PC-9 (cell line): Measurements from ENCODE around the gene BAHD1. TPM values are rescaled to one million over a fixed set of nuclear protein-coding genes. Genes with fewer than 3 reads are reported as not detected.

ENCODE experiments used
- BruUV-seq: library from RNA; stranded (reverse); fragments of 400-500 nt; replicated peaks from 2 replicates; lab custom pipeline; 2021; lab: Mats Ljungman, UMichigan
- CTCF ChIA-PET: fragments of 300-600 bp; sonication (Branson Sonifier 250); formaldehyde crosslinking; loops from one replicate; lab custom pipeline; 2022; ENCODE audit warnings: antibody characterized with exemption; lab: Charles Lee
- POLR2A ChIA-PET: fragments of 300-600 bp; sonication (Branson Sonifier 250); formaldehyde crosslinking; loops from one replicate; lab custom pipeline; 2022; ENCODE audit warnings: antibody characterized with exemption; ENCODE audit not compliant: unreplicated experiment; lab: Charles Lee
- DNase-seq, 2 experiments: peaks; one replicate each; pipeline versions ENCODE4 v3.0.0 to v3.0.0-alpha.2; 2015 to 2022; ENCODE audit warnings: mixed read lengths in 1 of 2
- H2AFZ ChIP-seq: fragments of 200-600 bp; sonication (generic); 2 replicates; pipeline ENCODE4 v1.8.1; 2017; ENCODE audit warnings: antibody characterized with exemption
- H3F3A ChIP-seq: fragments of 200-600 bp; sonication (generic); 2 replicates; pipeline ENCODE4 v1.8.1; 2017; ENCODE audit warnings: antibody characterized with exemption, mild to moderate bottlenecking, low read depth; ENCODE audit not compliant: insufficient read depth
- H3K27ac ChIP-seq: fragments of 200-600 bp; sonication (generic); 2 replicates; pipeline ENCODE4 v1.6.1; 2016; ENCODE audit warnings: mixed run types
- H3K27me3 ChIP-seq: fragments of 200-600 bp; sonication (generic); 2 replicates; pipeline ENCODE4 v1.6.1; 2016; ENCODE audit warnings: low read depth, mixed run types; ENCODE audit not compliant: insufficient read depth
- H3K36me3 ChIP-seq: fragments of 200-600 bp; sonication (generic); 2 replicates; pipeline ENCODE4 v1.6.1; 2016; ENCODE audit warnings: low read depth, mixed run types
- H3K4me1 ChIP-seq: fragments of 200-600 bp; sonication (generic); replicated peaks from 2 replicates; pipeline ENCODE4 v1.6.1; 2016; ENCODE audit warnings: mixed run types; ENCODE audit not compliant: insufficient read depth
- H3K4me2 ChIP-seq: fragments of 200-600 bp; sonication (generic); 2 replicates; pipeline ENCODE4 v1.6.1; 2017; ENCODE audit warnings: mixed run types
- H3K4me3 ChIP-seq: fragments of 200-600 bp; sonication (generic); 2 replicates; pipeline ENCODE4 v1.6.1; 2016; ENCODE audit warnings: mixed run types
- H3K79me2 ChIP-seq: fragments of 200-600 bp; sonication (generic); 2 replicates; pipeline ENCODE4 v1.6.1; 2017; ENCODE audit warnings: low read depth, mixed run types
- H3K9me2 ChIP-seq: fragments of 200-600 bp; sonication (generic); 2 replicates; pipeline ENCODE4 v1.8.1; 2017; ENCODE audit warnings: mild to moderate bottlenecking; ENCODE audit not compliant: insufficient read depth
- H3K9me3 ChIP-seq: fragments of 200-600 bp; sonication (generic); 2 replicates; pipeline ENCODE4 v1.8.1; 2016; ENCODE audit warnings: low read depth; ENCODE audit not compliant: insufficient read depth
- H4K20me1 ChIP-seq: fragments of 200-600 bp; sonication (generic); 2 replicates; pipeline ENCODE4 v1.8.1; 2017; ENCODE audit not compliant: insufficient read depth
- EZH2 ChIP-seq: fragments of 200-600 bp; sonication (generic); IDR thresholded peaks from 2 replicates; pipeline ENCODE4 v1.8.0; 2017; ENCODE audit warnings: antibody characterized with exemption, low read depth
- intact Hi-C: fragments of 100-400 bp; cut with micrococcal nuclease; formaldehyde crosslinking; loops from one replicate; pipeline ENCODE4 v1.10.0; 2022; ENCODE audit not compliant: unreplicated experiment
- total RNA-seq: library from RNA; stranded (reverse); gene quantifications from 2 replicates; pipeline ENCODE4 v1.2.3, GENCODE V29; 2021
- TF ChIP-seq, protein P1 (sequence below): fragments of 200-600 bp; sonication (generic); conservative IDR thresholded peaks from 2 replicates; pipeline ENCODE4 v1.6.1; 2017; ENCODE audit warnings: mixed run types, antibody characterized with exemption, mild to moderate bottlenecking, moderate library complexity

Gene BAHD1
- total RNA-seq, 1 experiment from 2014 or later = 19.1 TPM

DNA sequence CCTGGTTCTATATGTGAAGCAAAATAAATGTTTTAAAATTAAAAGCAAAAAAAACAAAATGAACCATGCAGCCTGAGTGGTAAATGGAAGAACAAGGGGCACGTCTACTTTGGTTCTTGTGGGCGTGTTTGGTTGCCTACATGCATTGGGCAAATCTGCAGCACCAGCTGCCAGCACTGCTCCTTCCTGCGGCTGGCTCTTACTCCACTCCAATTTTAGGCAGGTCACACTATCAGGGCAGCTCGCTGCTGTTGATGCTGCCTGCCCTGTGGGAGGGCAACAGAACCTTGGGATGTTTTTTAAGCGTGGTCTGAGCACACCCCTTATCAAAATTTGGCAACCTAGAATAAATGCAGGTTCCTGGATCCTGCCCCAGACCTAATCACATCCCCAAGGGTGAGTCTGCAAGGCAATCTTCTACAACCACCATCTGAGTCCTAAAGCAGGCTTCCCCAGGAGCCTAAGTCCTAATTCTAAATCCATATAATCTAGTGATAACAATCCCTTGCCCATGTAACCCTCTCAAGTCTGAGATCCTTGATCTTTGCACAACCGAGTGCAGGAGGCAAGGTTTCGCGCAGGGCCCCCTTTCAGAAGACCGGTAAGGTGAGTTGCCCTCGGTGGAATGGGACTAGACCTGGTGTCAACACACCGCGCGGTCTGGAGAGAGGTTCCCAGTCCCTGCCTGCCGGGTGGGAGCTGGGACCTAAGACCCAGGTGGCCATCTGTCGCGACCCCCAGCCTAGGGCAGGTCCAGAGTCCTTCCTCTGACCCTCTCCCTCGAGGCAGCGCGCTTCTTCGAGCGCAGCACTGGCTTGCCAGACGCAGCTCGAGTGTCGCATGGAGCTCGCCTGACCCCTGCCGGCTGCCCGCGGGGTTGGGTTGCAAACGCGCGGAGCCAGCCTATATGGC, 19.3 kb upstream of the BAHD1 start:
- Histone ChIP-seq H3K9me3 (no peaks in the 10 kb centered on the region), H2AFZ (no peak overlapping the region), H3K4me3 (no peak overlapping the region), H3F3A (peaks cover 21% of the 10 kb centered on the region), H3K27ac (peak overlapping the region; percentile 40), H3K9me2 (no peaks in the 10 kb centered on the region), H3K36me3 (no peaks in the 10 kb centered on the region), H3K4me2 (peak overlapping the region; percentile 42), H3K27me3 (no peaks in the 10 kb centered on the region), H4K20me1 (no peaks in the 10 kb centered on the region), H3K4me1 (peaks cover 20% of the 10 kb centered on the region), H3K79me2 (no peaks in the 10 kb centered on the region)
- ChIA-PET CTCF (interaction anchor here (0.7 to 1.0 kb wide), 4 partner anchors 41 to 1023 kb away, joined by 3 to 7 read pairs (median 4); no protein-coding TSS in a partner anchor), POLR2A (no interaction called here)
- peak in 1 of 2 experiments; percentile 68 for DNase-seq
- no peak for TF ChIP-seq EZH2
- TF ChIP-seq, protein P1, sequence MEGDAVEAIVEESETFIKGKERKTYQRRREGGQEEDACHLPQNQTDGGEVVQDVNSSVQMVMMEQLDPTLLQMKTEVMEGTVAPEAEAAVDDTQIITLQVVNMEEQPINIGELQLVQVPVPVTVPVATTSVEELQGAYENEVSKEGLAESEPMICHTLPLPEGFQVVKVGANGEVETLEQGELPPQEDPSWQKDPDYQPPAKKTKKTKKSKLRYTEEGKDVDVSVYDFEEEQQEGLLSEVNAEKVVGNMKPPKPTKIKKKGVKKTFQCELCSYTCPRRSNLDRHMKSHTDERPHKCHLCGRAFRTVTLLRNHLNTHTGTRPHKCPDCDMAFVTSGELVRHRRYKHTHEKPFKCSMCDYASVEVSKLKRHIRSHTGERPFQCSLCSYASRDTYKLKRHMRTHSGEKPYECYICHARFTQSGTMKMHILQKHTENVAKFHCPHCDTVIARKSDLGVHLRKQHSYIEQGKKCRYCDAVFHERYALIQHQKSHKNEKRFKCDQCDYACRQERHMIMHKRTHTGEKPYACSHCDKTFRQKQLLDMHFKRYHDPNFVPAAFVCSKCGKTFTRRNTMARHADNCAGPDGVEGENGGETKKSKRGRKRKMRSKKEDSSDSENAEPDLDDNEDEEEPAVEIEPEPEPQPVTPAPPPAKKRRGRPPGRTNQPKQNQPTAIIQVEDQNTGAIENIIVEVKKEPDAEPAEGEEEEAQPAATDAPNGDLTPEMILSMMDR = no peak
- BruUV-seq = no TSS peak
- intact Hi-C loops = loop anchor here (1.0 to 10.0 kb wide), 4 partner anchors 39 to 207 kb away; partner anchors contain the start of gene KNSTRN

DNA sequence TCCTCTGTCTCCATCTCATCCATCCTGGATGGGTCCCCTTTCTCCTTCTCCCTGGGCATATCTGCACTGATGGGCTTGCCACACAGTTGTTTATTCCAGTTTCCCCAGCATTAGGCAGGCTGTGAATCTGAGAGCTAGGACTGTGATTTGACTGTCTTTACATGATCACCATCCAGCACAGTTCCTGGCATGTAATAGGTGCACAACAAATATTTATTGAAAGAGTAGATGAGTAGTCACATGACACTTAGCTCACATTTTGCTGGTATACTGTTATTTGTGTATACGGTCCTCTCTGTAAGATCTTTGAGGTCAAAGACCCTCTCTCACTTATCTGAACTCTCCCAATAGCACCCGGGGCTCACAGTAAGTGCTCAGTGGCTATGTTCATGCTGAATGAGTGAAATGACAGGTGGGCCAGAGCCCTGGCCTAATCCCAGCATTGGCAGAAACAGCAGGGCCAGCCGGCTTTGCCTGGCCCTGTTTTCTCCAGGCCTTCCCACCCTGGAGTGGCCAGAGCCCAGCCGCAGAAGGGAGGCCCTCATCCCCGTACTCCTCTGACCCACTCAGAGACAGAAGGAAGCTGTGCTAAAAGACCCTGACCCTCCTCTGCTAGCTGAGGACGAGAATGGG, 16.2 kb upstream of the BAHD1 start:
- Histone ChIP-seq H3K79me2 (no peaks in the 10 kb centered on the region), H3K27me3 (no peaks in the 10 kb centered on the region), H2AFZ (no peak overlapping the region), H3K4me2 (no peak overlapping the region), H3K9me2 (no peaks in the 10 kb centered on the region), H3K4me3 (no peak overlapping the region), H3K9me3 (no peaks in the 10 kb centered on the region), H3K36me3 (no peaks in the 10 kb centered on the region), H3F3A (peaks cover 20% of the 10 kb centered on the region), H3K27ac (no peak overlapping the region), H3K4me1 (peaks cover 20% of the 10 kb centered on the region), H4K20me1 (no peaks in the 10 kb centered on the region)
- TF ChIP-seq EZH2 = no peak
- TF ChIP-seq, protein P1 = no peak
- intact Hi-C loops = loop anchor here (5.0 to 10.0 kb wide), 2 partner anchors 42 to 210 kb away; partner anchors contain the start of gene KNSTRN
- BruUV-seq = no TSS peak
- DNase-seq = no peak
- POLR2A ChIA-PET = no interaction called here
- CTCF ChIA-PET = no interaction called here

DNA sequence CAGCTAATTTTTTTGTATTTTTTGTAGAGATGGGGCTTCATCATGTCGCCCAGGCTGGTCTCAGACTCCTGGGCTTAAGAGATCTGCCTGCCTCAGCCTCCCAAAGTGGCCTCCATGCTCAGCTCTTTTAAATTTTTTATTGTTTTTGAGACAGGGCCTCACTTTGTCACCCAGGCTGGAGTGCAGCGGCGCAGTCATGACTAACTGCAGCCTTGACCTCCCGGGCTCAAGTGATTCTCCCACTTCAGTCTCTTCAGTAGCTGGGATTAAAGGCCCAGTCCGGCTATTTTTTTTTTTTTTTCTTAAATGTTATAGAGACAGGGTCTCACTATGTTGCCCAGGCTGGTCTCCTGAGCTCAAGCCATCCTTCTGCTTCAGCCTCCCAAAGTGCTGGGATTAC, 15.1 kb upstream of the BAHD1 start:
- Histone ChIP-seq H3K27me3 (no peaks in the 10 kb centered on the region), H3K36me3 (no peaks in the 10 kb centered on the region), H3K9me3 (no peaks in the 10 kb centered on the region), H3F3A (peaks cover 9% of the 10 kb centered on the region; the same call in 1 of the 2 replicates), H3K27ac (no peak overlapping the region), H3K4me2 (no peak overlapping the region), H4K20me1 (no peaks in the 10 kb centered on the region), H3K9me2 (no peaks in the 10 kb centered on the region), H3K4me1 (peaks cover 12% of the 10 kb centered on the region), H3K4me3 (no peak overlapping the region), H3K79me2 (no peaks in the 10 kb centered on the region), H2AFZ (no peak overlapping the region)
- intact Hi-C loops = loop anchor here (10.0 kb wide), 1 partner anchor 211 kb away; no protein-coding TSS in a partner anchor
- no peak for DNase-seq
- POLR2A ChIA-PET = no interaction called here
- CTCF ChIA-PET = interaction anchor here (0.6 kb wide), 1 partner anchor 238 kb away, joined by 6 read pairs; no protein-coding TSS in a partner anchor
- no peak for TF ChIP-seq EZH2
- TF ChIP-seq, protein P1 = no peak
- no TSS peak for BruUV-seq
